ENCODE data around the gene ELF3.
"Not testable (repeated sequence)": the region's sequence is repeated elsewhere in the genome, so short reads cannot be mapped to it uniquely, and the experiment has no call there.

Gene ELF3

DNA sequence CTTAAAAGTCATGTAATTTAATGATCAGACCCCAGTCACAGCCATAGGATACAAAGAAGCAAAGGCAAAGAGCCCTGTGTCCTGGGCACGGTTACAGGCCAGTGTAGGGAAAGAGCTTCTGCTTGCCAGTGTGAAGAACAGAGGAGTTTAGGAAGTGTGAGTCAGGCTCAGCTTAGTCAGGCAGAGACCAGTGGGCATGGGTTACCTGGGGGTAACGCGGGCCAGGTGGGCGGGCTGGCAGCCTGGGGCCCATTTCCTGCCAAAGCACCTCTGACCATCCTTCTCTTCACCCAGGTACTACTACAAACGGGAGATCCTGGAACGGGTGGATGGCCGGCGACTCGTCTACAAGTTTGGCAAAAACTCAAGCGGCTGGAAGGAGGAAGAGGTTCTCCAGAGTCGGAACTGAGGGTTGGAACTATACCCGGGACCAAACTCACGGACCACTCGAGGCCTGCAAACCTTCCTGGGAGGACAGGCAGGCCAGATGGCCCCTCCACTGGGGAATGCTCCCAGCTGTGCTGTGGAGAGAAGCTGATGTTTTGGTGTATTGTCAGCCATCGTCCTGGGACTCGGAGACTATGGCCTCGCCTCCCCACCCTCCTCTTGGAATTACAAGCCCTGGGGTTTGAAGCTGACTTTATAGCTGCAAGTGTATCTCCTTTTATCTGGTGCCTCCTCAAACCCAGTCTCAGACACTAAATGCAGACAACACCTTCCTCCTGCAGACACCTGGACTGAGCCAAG is 4.7 kb downstream of the ELF3 start:
- FAIRE-seq (no peak), DNase-seq (ENCODE audit: insufficient read length, low spot score) (no peak)
- TF ChIP-seq POLR2A (IDR thresholded peaks at IDR 0.05; ENCODE audit: low read depth, low read length), result no peak

- no peak for FAIRE-seq
- TF ChIP-seq POLR2A (IDR thresholded peaks at IDR 0.05; ENCODE audit: low read depth, low read length), result no peak
Measured at GRCh38 chr1:202015662-202015937, 5.2 kb downstream of the ELF3 start.

DNA sequence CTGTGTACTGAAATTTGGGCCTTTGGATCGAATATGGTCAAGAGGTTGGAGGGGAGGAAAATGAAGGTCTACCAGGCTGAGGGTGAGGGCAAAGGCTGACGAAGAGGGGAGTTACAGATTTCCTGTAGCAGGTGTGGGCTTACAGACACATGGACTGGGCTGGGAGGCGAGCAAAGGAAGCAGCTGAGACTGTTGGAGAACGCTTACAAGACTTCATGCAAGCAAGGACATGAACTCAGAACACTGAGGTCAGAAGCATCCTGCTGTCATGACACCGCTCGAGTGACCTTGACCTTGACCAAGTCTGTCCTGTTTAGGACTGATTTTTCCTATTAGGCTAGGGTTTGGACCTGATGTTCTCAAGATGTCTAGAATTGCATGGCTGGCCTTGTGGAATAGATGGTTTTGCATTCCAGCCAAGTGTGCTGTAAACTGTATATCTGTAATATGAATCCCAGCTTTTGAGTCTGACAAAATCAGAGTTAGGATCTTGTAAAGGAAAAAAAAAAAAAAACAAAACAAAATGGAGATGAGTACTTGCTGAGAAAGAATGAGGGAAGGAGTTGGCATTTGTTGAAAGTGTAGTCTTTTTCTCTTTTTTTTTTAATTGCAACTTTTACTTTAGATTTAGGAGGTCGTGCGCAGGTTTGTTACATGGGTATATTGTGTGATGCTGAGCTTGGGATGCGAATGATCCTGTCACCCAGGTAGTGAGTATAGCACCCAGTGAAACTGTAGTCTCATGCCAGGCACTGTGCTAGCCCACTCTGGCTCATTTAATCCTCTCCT is 5.8 kb downstream of the ELF3 start:
- no peak for TF ChIP-seq POLR2A (IDR thresholded peaks at IDR 0.05; ENCODE audit: low read depth, low read length)
- no peak for FAIRE-seq
- no peak for DNase-seq (ENCODE audit: insufficient read length, low spot score)

More at GRCh38 chr1:202015662-202015937, 5.2 kb downstream of the ELF3 start:
- no peak for DNase-seq (ENCODE audit: insufficient read length, low spot score)

DNA sequence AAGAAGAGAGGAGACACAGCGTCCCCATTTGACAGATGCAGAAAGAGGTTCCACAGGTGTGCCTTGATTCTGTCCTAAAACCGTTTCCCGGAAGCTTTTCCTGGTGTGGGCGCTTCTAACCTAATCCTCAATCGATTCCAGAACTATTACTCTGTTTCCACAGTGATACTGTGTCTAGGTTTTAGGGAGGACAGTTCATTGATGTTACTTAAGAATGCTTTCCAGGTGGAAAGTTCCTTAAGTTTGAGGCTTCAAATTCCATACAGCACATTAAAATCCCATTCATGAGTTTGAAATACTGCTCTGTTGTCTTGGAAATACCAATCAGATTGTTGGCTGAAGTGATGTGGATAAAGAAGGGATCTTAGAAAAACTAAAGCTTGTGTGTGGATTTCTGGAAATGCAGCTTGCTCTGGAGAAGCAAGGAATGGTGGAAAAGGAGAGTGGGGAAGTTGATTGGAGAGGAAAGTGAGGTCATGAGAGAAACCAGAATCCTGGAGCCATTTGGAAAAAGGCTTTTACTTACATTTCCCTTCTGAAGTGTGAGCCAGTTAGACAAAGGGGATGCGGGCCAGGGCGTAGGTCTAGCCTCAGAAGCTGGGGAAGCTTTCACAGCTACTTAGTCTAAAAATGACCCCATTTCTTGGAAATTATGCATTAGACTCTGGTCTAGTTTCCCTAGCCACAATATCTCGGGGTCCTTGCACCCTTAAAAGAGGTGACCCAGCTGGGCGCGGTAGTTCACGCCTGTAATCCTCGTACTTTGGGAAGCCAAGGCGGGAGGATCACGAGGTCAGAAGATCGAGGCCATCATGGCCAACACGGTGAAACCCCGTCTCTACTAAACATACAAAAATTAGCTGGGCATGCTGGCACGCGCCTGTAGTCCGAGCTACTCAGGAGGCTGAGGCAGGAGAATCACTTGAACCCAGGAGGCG is 6.7 kb downstream of the ELF3 start:
- DNase-seq (ENCODE audit: insufficient read length, low spot score), result no peak
- FAIRE-seq, result no peak

GRCh38 chr1:202017749-202018467 is 7.5 kb downstream of the ELF3 start:
- no peak for FAIRE-seq
- TF ChIP-seq POLR2A (IDR thresholded peaks at IDR 0.05; ENCODE audit: low read depth, low read length), result no peak

More for the DNA sequence above, 6.7 kb downstream of the ELF3 start:
- no peak for TF ChIP-seq POLR2A (IDR thresholded peaks at IDR 0.05; ENCODE audit: low read depth, low read length)

DNA sequence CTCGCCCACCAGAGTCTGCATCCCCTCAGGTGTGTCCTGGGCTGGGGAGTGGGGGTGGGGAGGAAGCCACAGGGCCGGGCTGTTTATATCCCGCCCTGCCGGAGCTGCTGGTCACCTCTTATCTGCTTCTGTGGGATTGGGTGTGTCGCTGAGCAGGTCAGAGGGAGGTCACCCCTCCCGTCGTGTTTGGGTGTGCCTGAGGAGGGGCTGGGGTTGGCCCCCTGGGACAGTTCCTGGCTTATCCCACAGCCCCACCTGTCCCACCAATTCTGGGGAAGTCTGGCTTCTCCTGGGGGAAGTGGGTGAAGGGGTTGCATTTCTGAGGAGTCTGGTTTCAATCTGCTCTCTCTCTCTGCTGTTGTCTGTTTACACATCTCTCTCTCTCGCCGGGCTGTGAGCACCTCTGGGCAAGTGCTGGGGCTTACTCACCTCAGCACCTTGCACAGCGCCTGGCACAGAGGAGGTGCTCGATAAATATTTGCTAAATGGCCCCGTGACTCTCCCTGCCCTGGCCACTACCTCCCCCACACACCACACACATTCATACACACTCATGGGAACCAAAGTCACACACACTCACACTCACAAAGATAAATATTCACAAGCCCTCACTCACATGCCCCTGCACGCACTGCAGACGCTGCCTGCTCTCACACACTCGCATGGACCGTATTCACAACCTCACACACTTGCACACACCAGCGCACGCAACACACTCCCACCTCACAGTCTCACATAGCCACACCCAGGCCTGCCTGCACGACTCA is 8.3 kb downstream of the ELF3 start:
- no peak for TF ChIP-seq POLR2A (IDR thresholded peaks at IDR 0.05; ENCODE audit: low read depth, low read length)
- DNase-seq (ENCODE audit: insufficient read length, low spot score) (no peak), FAIRE-seq (no peak)

More at GRCh38 chr1:202017749-202018467, 7.5 kb downstream of the ELF3 start:
- no peak for DNase-seq (ENCODE audit: insufficient read length, low spot score)

GRCh38 chr1:202019235-202019558 is 8.8 kb downstream of the ELF3 start:
- FAIRE-seq; DNase-seq (ENCODE audit: insufficient read length, low spot score): not testable (repeated sequence)

DNA sequence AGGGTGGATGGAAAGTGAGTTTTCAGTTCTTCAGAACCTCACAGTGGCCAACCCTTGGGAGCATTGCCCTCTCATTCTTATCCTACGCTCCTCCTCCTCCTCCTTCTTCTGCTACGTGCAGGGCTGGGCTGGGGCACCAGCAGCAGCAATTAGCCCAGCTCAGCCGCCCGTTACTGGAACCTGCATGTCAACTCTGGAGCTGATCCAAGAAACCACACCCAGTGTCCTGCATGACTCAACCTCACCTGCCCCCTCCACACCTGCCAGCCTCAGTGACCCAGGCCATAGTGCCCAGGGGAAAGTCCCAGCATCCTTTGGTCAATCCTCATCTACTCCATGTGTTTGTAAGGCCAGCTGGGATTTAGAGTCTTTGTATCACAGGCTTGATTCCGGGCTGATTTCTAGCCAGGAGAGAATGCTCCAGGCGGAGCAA is 12.6 kb downstream of the ELF3 start:
- DNase-seq (ENCODE audit: insufficient read length, low spot score) (no peak), FAIRE-seq (no peak)
- TF ChIP-seq POLR2A (IDR thresholded peaks at IDR 0.05; ENCODE audit: low read depth, low read length), result no peak

- DNase-seq (ENCODE audit: insufficient read length, low spot score) (peak; percentile 60), FAIRE-seq (no peak)
- TF ChIP-seq POLR2A (IDR thresholded peaks at IDR 0.05; ENCODE audit: low read depth, low read length), result no peak
Measured at GRCh38 chr1:202029171-202029665, 18.8 kb downstream of the ELF3 start.

- FAIRE-seq, result no peak
- TF ChIP-seq POLR2A (IDR thresholded peaks at IDR 0.05; ENCODE audit: low read depth, low read length), result no peak
- no peak for DNase-seq (ENCODE audit: insufficient read length, low spot score)
Measured at GRCh38 chr1:202029727-202030126, 19.3 kb downstream of the ELF3 start.

GRCh38 chr1:202031796-202032195 is 21.4 kb downstream of the ELF3 start:
- no peak for TF ChIP-seq POLR2A (IDR thresholded peaks at IDR 0.05; ENCODE audit: low read depth, low read length)
- no peak for FAIRE-seq
- no peak for DNase-seq (ENCODE audit: insufficient read length, low spot score)

- FAIRE-seq (no peak), DNase-seq (ENCODE audit: insufficient read length, low spot score) (no peak)
- TF ChIP-seq POLR2A (IDR thresholded peaks at IDR 0.05; ENCODE audit: low read depth, low read length), result no peak
Measured at GRCh38 chr1:202034149-202034682, 23.8 kb downstream of the ELF3 start.
